ENCODE measurements around the gene EVA1A.

EVA1A gene, protein sequence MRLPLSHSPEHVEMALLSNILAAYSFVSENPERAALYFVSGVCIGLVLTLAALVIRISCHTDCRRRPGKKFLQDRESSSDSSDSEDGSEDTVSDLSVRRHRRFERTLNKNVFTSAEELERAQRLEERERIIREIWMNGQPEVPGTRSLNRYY

DNA sequence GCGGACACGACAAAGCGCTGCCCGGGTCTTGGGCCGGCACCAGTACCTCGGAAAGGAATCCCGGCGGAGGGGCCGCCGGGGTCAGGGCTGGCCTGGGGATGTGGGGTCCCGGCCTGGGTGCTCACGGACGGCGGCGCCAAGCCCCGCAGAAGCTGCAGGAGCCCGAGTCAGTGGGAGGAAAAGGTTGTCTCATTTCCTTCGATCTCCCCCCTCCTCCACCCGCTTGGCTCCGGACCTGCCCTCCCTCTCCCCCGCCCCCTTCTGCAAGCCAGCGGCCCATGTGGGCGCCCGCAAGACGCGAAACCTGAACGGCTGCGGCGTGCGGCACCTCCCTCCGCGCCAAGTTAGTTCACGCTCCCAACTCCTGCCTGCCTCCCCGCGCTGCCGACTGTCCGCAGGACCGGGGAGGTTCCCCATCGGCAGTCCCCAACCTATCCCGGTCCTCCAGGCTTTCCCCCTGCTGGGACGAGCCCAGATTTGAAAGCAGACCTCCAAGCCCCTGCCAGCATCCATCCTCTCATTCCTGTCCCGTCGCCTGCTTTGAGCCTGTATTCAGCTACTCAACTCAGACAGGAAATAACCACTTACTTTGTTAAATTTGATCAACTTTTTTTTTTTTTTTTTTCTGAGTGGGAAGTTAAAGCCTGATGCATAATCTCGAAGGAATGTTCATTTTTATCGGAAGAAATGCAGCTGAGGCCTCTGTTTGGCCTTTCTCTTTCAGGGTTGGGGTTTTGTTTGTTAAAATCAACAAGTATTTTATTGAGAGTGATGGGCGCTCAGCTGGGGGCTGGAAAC, at the start of gene EVA1A:
EVA1A (minus strand) TSS at position 172 of the 798 bp plus-strand sequence. CDS start 42,799 bp downstream, outside the sequence.
- Histone ChIP-seq H3K9ac (ENCODE audit: low read depth, low read length, poor library complexity, severe bottlenecking) (peak within 1 kb of the TSS; percentile 49), H3K36me3 (ENCODE audit: insufficient read depth, low read length) (no peaks in the 10 kb centered on the region), H3K4me2 (ENCODE audit: low read depth, low read length, poor library complexity, severe bottlenecking) (peak within 1 kb of the TSS; percentile 94), H3K4me1 (ENCODE audit: insufficient read depth, low read length, poor library complexity, severe bottlenecking) (peaks cover 40% of the 10 kb centered on the region), H3K4me3 (ENCODE audit: low read length, poor library complexity, severe bottlenecking) (peak within 1 kb of the TSS; percentile 74), H3K79me2 (ENCODE audit: insufficient read depth, low read length) (no peaks in the 10 kb centered on the region), H4K20me1 (ENCODE audit: insufficient read depth, low read length, poor library complexity, severe bottlenecking) (no peaks in the 10 kb centered on the region), H3K9me3 (ENCODE audit: insufficient read depth, low read depth, low read length) (no peaks in the 10 kb centered on the region), H2AFZ (ENCODE audit: low read length) (peak within 1 kb of the TSS; percentile 93), H3K27me3 (ENCODE audit: insufficient read depth, low read length, poor library complexity, severe bottlenecking) (peaks cover 28% of the 10 kb centered on the region), H3F3A (ENCODE audit: low read depth) (no peaks in the 10 kb centered on the region), H3K9me2 (replicated peaks; ENCODE audit: low read depth, low read length) (no peaks in the 10 kb centered on the region)
- no peak for TF ChIP-seq EZH2phosphoT487 (IDR thresholded peaks at IDR 0.05; ENCODE audit: borderline replicate concordance)
- TF ChIP-seq, protein P1, sequence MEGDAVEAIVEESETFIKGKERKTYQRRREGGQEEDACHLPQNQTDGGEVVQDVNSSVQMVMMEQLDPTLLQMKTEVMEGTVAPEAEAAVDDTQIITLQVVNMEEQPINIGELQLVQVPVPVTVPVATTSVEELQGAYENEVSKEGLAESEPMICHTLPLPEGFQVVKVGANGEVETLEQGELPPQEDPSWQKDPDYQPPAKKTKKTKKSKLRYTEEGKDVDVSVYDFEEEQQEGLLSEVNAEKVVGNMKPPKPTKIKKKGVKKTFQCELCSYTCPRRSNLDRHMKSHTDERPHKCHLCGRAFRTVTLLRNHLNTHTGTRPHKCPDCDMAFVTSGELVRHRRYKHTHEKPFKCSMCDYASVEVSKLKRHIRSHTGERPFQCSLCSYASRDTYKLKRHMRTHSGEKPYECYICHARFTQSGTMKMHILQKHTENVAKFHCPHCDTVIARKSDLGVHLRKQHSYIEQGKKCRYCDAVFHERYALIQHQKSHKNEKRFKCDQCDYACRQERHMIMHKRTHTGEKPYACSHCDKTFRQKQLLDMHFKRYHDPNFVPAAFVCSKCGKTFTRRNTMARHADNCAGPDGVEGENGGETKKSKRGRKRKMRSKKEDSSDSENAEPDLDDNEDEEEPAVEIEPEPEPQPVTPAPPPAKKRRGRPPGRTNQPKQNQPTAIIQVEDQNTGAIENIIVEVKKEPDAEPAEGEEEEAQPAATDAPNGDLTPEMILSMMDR (conservative IDR thresholded peaks at IDR 0.05; ENCODE audit: low read length) = no peak

DNA sequence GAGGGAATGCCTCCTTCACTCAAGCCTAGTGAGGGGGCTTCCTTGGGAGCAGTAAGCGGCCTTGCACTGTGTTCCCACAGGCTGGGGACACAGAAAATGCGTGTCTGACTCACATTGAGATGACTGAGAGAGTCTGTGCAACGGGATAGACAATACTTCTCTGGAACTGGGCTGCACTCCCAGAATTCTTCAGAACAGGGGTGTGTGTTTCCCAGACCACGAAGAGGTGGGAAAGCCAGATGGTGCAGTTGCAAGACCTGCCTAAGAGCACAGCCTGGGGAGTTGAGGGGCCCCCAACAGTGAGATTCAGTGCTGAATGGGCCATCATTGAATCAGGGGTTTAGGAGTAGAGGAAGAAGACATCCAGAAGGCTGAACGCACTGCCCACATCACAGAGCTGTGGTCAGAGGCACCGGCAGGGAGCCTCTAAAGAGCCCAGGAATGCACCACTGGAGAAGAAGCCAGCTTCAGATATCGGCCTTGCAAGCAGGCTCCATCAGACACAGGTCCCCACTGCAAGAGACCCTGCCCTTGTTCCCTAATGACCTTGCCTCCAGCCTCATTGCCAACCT, 49.3 kb upstream of the EVA1A start:
- no peak overlapping the region for H2AFZ ChIP-seq (ENCODE audit: low read length)
- H4K20me1 ChIP-seq (ENCODE audit: insufficient read depth, low read length, poor library complexity, severe bottlenecking) = no peaks in the 10 kb centered on the region
- peaks cover 6% of the 10 kb centered on the region for H3K4me1 ChIP-seq (ENCODE audit: insufficient read depth, low read length, poor library complexity, severe bottlenecking)
- no peaks in the 10 kb centered on the region for H3K9me3 ChIP-seq (ENCODE audit: insufficient read depth, low read depth, low read length)
- H3F3A ChIP-seq (ENCODE audit: low read depth) = no peaks in the 10 kb centered on the region
- TF ChIP-seq, protein P1 (conservative IDR thresholded peaks at IDR 0.05; ENCODE audit: low read length) = no peak
- TF ChIP-seq EZH2phosphoT487 (IDR thresholded peaks at IDR 0.05; ENCODE audit: borderline replicate concordance) = no peak
- no peak overlapping the region for H3K4me3 ChIP-seq (ENCODE audit: low read length, poor library complexity, severe bottlenecking)
- H3K9ac ChIP-seq (ENCODE audit: low read depth, low read length, poor library complexity, severe bottlenecking) = no peak overlapping the region
- H3K27me3 ChIP-seq (ENCODE audit: insufficient read depth, low read length, poor library complexity, severe bottlenecking) = no peaks in the 10 kb centered on the region
- no peaks in the 10 kb centered on the region for H3K79me2 ChIP-seq (ENCODE audit: insufficient read depth, low read length)
- H3K4me2 ChIP-seq (ENCODE audit: low read depth, low read length, poor library complexity, severe bottlenecking) = no peak overlapping the region
- no peaks in the 10 kb centered on the region for H3K9me2 ChIP-seq (replicated peaks; ENCODE audit: low read depth, low read length)
- H3K36me3 ChIP-seq (ENCODE audit: insufficient read depth, low read length) = no peaks in the 10 kb centered on the region

DNA sequence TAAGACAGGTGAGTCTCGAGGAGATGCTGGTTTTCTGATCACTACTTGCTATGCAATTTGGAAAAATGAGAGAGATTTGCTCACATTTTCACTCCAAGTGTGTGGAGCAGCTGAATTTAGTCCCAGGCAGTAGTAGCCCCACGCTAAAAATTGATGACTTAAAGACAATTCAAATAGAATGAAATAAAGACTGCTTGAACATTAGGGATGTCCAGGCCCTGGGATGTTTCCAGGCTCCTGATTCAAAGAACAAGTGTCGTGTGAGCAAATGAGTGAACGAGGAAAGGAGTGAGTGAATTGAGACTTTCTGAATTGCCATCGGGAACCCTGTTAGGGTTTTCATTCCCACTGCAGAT, 48.6 kb upstream of the EVA1A start:
- no peak overlapping the region for H3K9ac ChIP-seq (ENCODE audit: low read depth, low read length, poor library complexity, severe bottlenecking)
- H3K4me3 ChIP-seq (ENCODE audit: low read length, poor library complexity, severe bottlenecking) = no peak overlapping the region
- no peaks in the 10 kb centered on the region for H4K20me1 ChIP-seq (ENCODE audit: insufficient read depth, low read length, poor library complexity, severe bottlenecking)
- H3K27me3 ChIP-seq (ENCODE audit: insufficient read depth, low read length, poor library complexity, severe bottlenecking) = no peaks in the 10 kb centered on the region
- H3K79me2 ChIP-seq (ENCODE audit: insufficient read depth, low read length) = no peaks in the 10 kb centered on the region
- peaks cover 6% of the 10 kb centered on the region for H3K4me1 ChIP-seq (ENCODE audit: insufficient read depth, low read length, poor library complexity, severe bottlenecking)
- H3K36me3 ChIP-seq (ENCODE audit: insufficient read depth, low read length) = no peaks in the 10 kb centered on the region
- no peak overlapping the region for H2AFZ ChIP-seq (ENCODE audit: low read length)
- no peak overlapping the region for H3K4me2 ChIP-seq (ENCODE audit: low read depth, low read length, poor library complexity, severe bottlenecking)
- H3F3A ChIP-seq (ENCODE audit: low read depth) = no peaks in the 10 kb centered on the region
- TF ChIP-seq, protein P1 (conservative IDR thresholded peaks at IDR 0.05; ENCODE audit: low read length) = no peak
- no peak for TF ChIP-seq EZH2phosphoT487 (IDR thresholded peaks at IDR 0.05; ENCODE audit: borderline replicate concordance)
- H3K9me2 ChIP-seq (replicated peaks; ENCODE audit: low read depth, low read length) = no peaks in the 10 kb centered on the region
- H3K9me3 ChIP-seq (ENCODE audit: insufficient read depth, low read depth, low read length) = no peaks in the 10 kb centered on the region
